Measurements from ENCODE around the gene ALDH3B1.
A peak's percentile ranks its signal among the peaks of the same experiment; 100 is the strongest.

Gene ALDH3B1

GRCh38 chr11:68037411-68038225 is 27.5 kb downstream of the ALDH3B1 start:
- peak overlapping the region; percentile 93 for H3K9ac ChIP-seq (ENCODE audit: low read length)
- H3K4me3 ChIP-seq (ENCODE audit: low read length) = peak overlapping the region; percentile 89
- no peaks in the 10 kb centered on the region for H3K9me3 ChIP-seq (ENCODE audit: control insufficient read depth, low read length)
- H3K4me1 ChIP-seq (ENCODE audit: control insufficient read depth, insufficient read depth, low read length) = peaks cover 44% of the 10 kb centered on the region
- DNase-seq (ENCODE audit: low read depth) = no peak
- H3K27me3 ChIP-seq (replicated peaks; ENCODE audit: control insufficient read depth, insufficient read depth, low read length) = no peaks in the 10 kb centered on the region
- H3K36me3 ChIP-seq (ENCODE audit: control insufficient read depth, insufficient read depth, low read length, severe bottlenecking) = peaks cover 3% of the 10 kb centered on the region

GRCh38 chr11:68038226-68038717 is 28.1 kb downstream of the ALDH3B1 start:
- no peak for DNase-seq (ENCODE audit: low read depth)
- no peaks in the 10 kb centered on the region for H3K9me3 ChIP-seq (ENCODE audit: control insufficient read depth, low read length)
- H3K36me3 ChIP-seq (ENCODE audit: control insufficient read depth, insufficient read depth, low read length, severe bottlenecking) = peaks cover 3% of the 10 kb centered on the region
- H3K9ac ChIP-seq (ENCODE audit: low read length) = peak overlapping the region; percentile 93
- peak overlapping the region; percentile 89 for H3K4me3 ChIP-seq (ENCODE audit: low read length)
- H3K27me3 ChIP-seq (replicated peaks; ENCODE audit: control insufficient read depth, insufficient read depth, low read length) = no peaks in the 10 kb centered on the region
- H3K4me1 ChIP-seq (ENCODE audit: control insufficient read depth, insufficient read depth, low read length) = peaks cover 44% of the 10 kb centered on the region

- Histone ChIP-seq H3K4me3 (ENCODE audit: low read length) (peak within 1 kb of the TSS; percentile 89), H3K9ac (ENCODE audit: low read length) (peak within 1 kb of the TSS; percentile 93), H3K9me3 (ENCODE audit: control insufficient read depth, low read length) (no peaks in the 10 kb centered on the region), H3K36me3 (ENCODE audit: control insufficient read depth, insufficient read depth, low read length, severe bottlenecking) (peaks cover 3% of the 10 kb centered on the region), H3K4me1 (ENCODE audit: control insufficient read depth, insufficient read depth, low read length) (peaks cover 40% of the 10 kb centered on the region), H3K27me3 (replicated peaks; ENCODE audit: control insufficient read depth, insufficient read depth, low read length) (no peaks in the 10 kb centered on the region)
- peak; percentile 93 for DNase-seq (ENCODE audit: low read depth)
Measured at GRCh38 chr11:68038718-68039525, 28.8 kb downstream of the ALDH3B1 start, which contains the start of gene TCIRG1. TSS of gene TCIRG1 (plus strand) at chr11:68039025. CDS start at chr11:68041272, 2,247 bp downstream.

DNA sequence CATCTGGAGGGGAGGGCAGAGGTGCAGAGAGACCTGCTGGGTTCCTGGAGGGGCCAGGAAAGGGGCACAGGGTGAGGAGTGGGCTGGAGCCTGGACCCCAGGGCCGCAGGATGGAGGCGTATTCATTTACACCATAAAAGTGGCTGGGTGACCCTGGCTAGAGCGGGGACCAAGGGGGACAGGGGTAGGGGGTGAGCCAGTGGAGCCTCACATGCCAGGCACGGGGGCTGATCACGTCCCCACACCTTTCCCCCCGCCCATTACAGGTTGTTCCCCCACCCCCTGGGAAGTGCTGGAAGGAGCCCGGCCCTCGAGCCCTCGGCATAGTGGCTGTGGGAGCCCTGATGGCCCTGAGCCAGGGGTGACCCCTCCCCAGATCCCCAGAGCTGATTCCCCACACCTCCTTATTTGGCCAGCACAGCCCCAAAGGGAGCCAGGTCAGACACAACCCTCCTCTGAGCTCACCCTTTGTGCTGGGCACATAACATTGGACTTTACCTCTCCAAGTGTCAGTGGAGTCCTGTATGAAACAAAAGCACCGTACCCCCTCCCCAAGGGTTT is 29.5 kb downstream of the ALDH3B1 start:
- H3K9me3 ChIP-seq (ENCODE audit: control insufficient read depth, low read length) = no peaks in the 10 kb centered on the region
- H3K4me1 ChIP-seq (ENCODE audit: control insufficient read depth, insufficient read depth, low read length) = peaks cover 37% of the 10 kb centered on the region
- peak overlapping the region; percentile 93 for H3K9ac ChIP-seq (ENCODE audit: low read length)
- H3K4me3 ChIP-seq (ENCODE audit: low read length) = peak overlapping the region; percentile 89
- H3K27me3 ChIP-seq (replicated peaks; ENCODE audit: control insufficient read depth, insufficient read depth, low read length) = no peaks in the 10 kb centered on the region
- DNase-seq (ENCODE audit: low read depth) = peak; percentile 21
- peaks cover 2% of the 10 kb centered on the region for H3K36me3 ChIP-seq (ENCODE audit: control insufficient read depth, insufficient read depth, low read length, severe bottlenecking)

DNA sequence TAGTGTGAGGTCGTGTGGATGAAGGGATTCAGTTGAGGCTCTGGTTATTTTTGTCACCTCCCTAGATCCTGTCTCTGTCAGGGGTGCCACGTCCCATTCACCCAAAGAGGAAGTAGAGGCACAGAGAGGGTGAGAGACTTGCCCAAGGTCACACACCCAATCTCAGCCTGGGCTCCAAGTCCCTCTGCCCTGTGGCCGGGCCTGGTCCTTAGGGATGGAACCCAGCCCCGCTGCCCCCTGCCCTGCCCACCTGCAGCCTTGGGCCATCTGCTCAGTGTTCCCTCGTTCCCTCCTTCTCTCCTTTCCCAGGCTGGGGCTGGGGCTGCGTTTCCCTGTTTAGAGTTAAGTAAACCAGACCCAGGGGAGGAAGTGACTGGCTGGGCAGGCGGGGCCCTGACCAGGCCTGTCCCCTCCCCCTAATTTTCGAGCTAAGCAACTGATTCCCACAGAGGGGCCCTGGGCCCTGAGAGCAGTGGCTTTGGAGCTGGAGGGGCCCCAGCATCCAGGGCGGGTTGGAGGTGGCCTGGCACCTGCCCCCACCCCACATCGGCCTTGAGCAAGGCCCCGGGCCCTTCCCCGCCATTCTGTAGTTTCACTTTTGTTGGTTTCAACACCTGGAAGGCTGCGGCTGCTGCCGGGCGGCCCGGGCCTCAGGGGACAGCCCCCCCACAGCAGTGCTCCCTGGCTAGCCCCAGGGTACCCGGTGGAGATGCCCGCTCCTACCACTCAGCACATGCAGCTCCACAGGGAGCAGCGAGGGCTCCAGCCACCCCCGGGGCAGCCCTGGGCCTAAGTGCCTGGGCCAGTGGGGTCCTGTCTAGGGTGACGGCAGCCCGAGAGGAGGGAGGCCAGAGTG is 30.2 kb downstream of the ALDH3B1 start:
- no peaks in the 10 kb centered on the region for H3K27me3 ChIP-seq (replicated peaks; ENCODE audit: control insufficient read depth, insufficient read depth, low read length)
- DNase-seq (ENCODE audit: low read depth) = peak; percentile 75
- peaks cover 37% of the 10 kb centered on the region for H3K4me1 ChIP-seq (ENCODE audit: control insufficient read depth, insufficient read depth, low read length)
- H3K9ac ChIP-seq (ENCODE audit: low read length) = peak overlapping the region; percentile 93
- H3K9me3 ChIP-seq (ENCODE audit: control insufficient read depth, low read length) = no peaks in the 10 kb centered on the region
- H3K4me3 ChIP-seq (ENCODE audit: low read length) = peak overlapping the region; percentile 89
- H3K36me3 ChIP-seq (ENCODE audit: control insufficient read depth, insufficient read depth, low read length, severe bottlenecking) = peaks cover 10% of the 10 kb centered on the region

DNA sequence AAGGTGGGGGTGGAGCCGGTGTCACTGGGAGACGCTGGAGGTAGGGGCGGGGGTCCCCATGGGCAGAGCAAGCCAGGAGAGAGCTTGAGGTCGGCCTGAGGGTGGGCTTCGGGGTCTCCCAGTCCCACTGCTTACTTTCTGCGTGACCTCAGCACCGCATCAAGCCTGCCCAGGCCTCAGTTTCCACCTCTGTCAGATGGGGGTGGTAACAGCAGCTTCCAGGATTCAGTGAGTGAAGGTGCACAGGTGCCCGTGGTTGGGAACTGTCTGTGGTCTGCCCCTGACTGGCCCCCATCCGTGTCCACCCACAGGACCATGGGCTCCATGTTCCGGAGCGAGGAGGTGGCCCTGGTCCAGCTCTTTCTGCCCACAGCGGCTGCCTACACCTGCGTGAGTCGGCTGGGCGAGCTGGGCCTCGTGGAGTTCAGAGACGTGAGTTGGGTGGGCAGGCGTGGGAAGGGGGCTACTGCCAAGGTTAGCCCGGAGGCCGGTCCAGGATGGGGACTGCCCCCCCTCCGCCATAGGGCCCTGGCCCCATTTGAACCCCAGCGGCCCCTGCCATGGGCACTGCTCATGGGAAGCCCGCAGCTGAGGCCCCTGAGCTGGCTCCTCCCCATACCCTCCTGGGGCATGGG is 30.9 kb downstream of the ALDH3B1 start:
- peaks cover 14% of the 10 kb centered on the region for H3K36me3 ChIP-seq (ENCODE audit: control insufficient read depth, insufficient read depth, low read length, severe bottlenecking)

DNA sequence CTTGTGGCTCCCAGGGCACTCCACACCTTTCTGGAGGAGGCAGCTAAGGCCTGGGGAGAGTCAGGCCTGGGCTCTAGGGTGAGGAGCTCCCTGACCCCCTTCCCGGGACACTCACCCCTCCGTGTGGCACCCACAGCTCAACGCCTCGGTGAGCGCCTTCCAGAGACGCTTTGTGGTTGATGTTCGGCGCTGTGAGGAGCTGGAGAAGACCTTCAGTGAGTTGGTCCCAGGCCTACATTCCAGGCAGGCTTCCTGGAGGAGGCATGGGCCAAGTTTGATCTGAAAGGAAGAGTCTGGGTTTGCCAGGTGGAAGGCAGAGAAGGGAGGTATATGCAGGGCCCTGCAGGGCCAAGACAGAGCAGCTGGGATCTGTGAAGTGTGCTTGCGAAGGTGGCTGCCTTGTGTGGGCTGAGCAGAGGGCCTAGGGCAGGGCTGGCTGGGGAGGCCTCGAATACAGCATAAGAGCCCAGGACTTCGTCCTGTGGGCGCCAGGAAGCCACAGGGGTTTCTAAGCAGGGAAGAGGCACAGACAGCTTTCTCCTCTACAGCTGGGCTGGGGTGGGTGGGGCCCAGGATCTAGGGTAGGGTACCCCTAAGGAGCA is 31.6 kb downstream of the ALDH3B1 start:
- Histone ChIP-seq H3K4me1 (ENCODE audit: control insufficient read depth, insufficient read depth, low read length) (peaks cover 37% of the 10 kb centered on the region), H3K9ac (ENCODE audit: low read length) (no peak overlapping the region), H3K4me3 (ENCODE audit: low read length) (no peak overlapping the region), H3K27me3 (replicated peaks; ENCODE audit: control insufficient read depth, insufficient read depth, low read length) (no peaks in the 10 kb centered on the region), H3K9me3 (ENCODE audit: control insufficient read depth, low read length) (no peaks in the 10 kb centered on the region), H3K36me3 (ENCODE audit: control insufficient read depth, insufficient read depth, low read length, severe bottlenecking) (peaks cover 14% of the 10 kb centered on the region)
- DNase-seq (ENCODE audit: low read depth) = no peak

More for the DNA sequence above, 30.9 kb downstream of the ALDH3B1 start:
- H3K9ac ChIP-seq (ENCODE audit: low read length) = peak overlapping the region; percentile 93
- peak overlapping the region; percentile 89 for H3K4me3 ChIP-seq (ENCODE audit: low read length)
- DNase-seq (ENCODE audit: low read depth) = no peak
- no peaks in the 10 kb centered on the region for H3K27me3 ChIP-seq (replicated peaks; ENCODE audit: control insufficient read depth, insufficient read depth, low read length)
- no peaks in the 10 kb centered on the region for H3K9me3 ChIP-seq (ENCODE audit: control insufficient read depth, low read length)
- H3K4me1 ChIP-seq (ENCODE audit: control insufficient read depth, insufficient read depth, low read length) = peaks cover 37% of the 10 kb centered on the region

- no peak for DNase-seq (ENCODE audit: low read depth)
- H3K4me1 ChIP-seq (ENCODE audit: control insufficient read depth, insufficient read depth, low read length) = peaks cover 37% of the 10 kb centered on the region
- peaks cover 14% of the 10 kb centered on the region for H3K36me3 ChIP-seq (ENCODE audit: control insufficient read depth, insufficient read depth, low read length, severe bottlenecking)
- H3K27me3 ChIP-seq (replicated peaks; ENCODE audit: control insufficient read depth, insufficient read depth, low read length) = no peaks in the 10 kb centered on the region
- no peak overlapping the region for H3K4me3 ChIP-seq (ENCODE audit: low read length)
- H3K9me3 ChIP-seq (ENCODE audit: control insufficient read depth, low read length) = no peaks in the 10 kb centered on the region
- peak overlapping the region; percentile 67 for H3K9ac ChIP-seq (ENCODE audit: low read length)
Measured at GRCh38 chr11:68042219-68043028, 32.3 kb downstream of the ALDH3B1 start.

DNA sequence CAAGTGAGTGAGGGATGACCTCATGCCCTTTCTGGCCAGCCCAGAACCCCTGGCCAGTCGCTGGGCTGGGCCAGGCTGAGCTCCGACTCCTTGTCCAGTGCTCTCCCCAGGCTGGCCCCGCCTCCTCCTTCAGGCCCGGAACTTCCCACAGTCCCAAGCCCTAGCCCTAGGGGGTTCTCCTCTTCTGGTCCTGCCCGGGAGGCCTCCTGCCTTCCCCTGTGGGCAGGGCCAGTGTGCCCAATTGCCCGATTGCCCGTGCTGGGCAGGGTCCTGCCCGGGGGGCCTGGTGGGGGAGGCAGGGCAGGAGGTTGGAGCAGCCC is 32.9 kb downstream of the ALDH3B1 start:
- H3K4me1 ChIP-seq (ENCODE audit: control insufficient read depth, insufficient read depth, low read length) = peaks cover 33% of the 10 kb centered on the region
- DNase-seq (ENCODE audit: low read depth) = no peak
- peak overlapping the region; percentile 67 for H3K9ac ChIP-seq (ENCODE audit: low read length)
- no peak overlapping the region for H3K4me3 ChIP-seq (ENCODE audit: low read length)
- H3K9me3 ChIP-seq (ENCODE audit: control insufficient read depth, low read length) = no peaks in the 10 kb centered on the region
- no peaks in the 10 kb centered on the region for H3K27me3 ChIP-seq (replicated peaks; ENCODE audit: control insufficient read depth, insufficient read depth, low read length)
- H3K36me3 ChIP-seq (ENCODE audit: control insufficient read depth, insufficient read depth, low read length, severe bottlenecking) = peaks cover 16% of the 10 kb centered on the region

Measured in adipocyte (in vitro differentiated cells).